SK-MEL-5 (cell line): ENCODE results near the gene IL1RL1. TPM values are rescaled to one million over a fixed set of nuclear protein-coding genes. Genes with fewer than 3 reads are reported as not detected.
A peak's percentile ranks its signal among the peaks of the same experiment; 100 is the strongest.

ENCODE experiments used
- DNase-seq: peaks from one replicate; pipeline ENCODE4 v3.0.0-alpha.2; 2016; ENCODE audit warnings: low read depth, low spot score
- in situ Hi-C: cut with HindIII; loops from 2 replicates; pipeline ENCODE4 v1.10.0; 2016; ENCODE audit warnings: low sequenced_read_pairs, high pct_unique_total_duplicates, low pct_unique_long_range_greater_than_20kb
- polyA plus RNA-seq, 2 experiments: library from polyadenylated mRNA; depleted of rRNA; stranded (reverse); fragments of >200 nt; gene quantifications; 2 replicates each; pipeline ENCODE4 v1.2.3, GENCODE V29; 2015
- total RNA-seq: library from RNA; depleted of rRNA; stranded (reverse); fragments of >200 nt; shearing (Covaris generic); gene quantifications from 2 replicates; pipeline ENCODE4 v1.2.3, GENCODE V29; 2014; rRNA removed

Gene IL1RL1
- total RNA-seq, result not detected in 2 replicates
- polyA plus RNA-seq (2015; cell fraction: cytosol; rRNA removed), result not detected in 2 replicates
- not detected in 2 replicates for polyA plus RNA-seq (2015; cell fraction: nucleus; rRNA removed)

GRCh38 chr2:102310964-102311640 is at the start of gene IL1RL1:
IL1RL1 (plus strand) TSS chr2:102311563; CDS start chr2:102338265, 26,702 bp downstream.
- no peak for DNase-seq
- in situ Hi-C loops, result no loop called here

DNA sequence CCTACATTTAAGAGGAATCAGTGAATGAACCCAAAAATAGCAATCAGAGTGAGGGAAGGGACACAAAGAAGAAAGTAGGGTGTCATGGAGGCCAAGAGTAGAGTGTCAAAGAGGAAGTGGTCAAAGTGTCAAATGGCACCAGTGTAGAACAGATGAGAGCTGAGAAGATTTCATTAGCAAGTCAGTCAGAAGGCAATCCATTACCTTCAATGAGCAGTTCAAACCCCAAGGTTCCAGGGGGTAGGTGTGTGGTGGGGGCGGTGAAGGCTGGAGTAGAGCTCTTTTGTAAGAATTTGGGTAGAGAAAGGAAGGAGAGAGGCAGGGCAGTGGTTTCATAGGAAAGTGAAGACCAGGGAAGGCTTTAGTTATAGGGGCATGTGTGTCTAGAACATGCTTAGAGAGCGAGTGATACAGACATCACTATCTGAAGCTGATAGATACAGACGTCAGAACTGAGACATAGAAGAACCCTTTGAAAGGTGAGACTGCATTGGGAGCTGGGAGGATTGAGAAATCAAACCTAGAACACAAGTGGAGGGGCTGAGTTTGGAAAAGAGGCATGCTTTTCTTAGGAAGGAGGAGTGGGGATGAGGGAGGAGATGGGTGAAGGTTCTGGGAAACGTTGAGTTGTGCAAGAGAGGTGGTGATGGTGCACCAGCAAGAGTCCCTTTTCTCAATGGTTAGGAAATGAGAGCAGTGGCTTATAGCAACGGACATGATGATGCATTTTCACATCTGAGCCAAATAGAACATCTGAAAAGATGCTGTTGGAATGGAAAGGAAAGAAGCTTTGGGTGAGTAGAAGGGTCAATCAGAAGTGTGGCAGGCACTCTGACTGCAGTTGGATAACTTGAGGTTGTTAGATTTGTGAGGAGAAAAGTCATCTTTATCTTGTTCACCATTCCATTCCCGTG is 48.9 kb upstream of the IL1RL1 start:
- in situ Hi-C loops, result no loop called here

GRCh38 chr2:102264952-102265351 is 46.4 kb upstream of the IL1RL1 start:
- in situ Hi-C loops, result no loop called here
- no peak for DNase-seq

More for the DNA sequence above, 48.9 kb upstream of the IL1RL1 start:
- DNase-seq, result no peak

- DNase-seq, result no peak
- in situ Hi-C loops, result no loop called here
Measured at GRCh38 chr2:102266204-102266603, 45.2 kb upstream of the IL1RL1 start.

DNA sequence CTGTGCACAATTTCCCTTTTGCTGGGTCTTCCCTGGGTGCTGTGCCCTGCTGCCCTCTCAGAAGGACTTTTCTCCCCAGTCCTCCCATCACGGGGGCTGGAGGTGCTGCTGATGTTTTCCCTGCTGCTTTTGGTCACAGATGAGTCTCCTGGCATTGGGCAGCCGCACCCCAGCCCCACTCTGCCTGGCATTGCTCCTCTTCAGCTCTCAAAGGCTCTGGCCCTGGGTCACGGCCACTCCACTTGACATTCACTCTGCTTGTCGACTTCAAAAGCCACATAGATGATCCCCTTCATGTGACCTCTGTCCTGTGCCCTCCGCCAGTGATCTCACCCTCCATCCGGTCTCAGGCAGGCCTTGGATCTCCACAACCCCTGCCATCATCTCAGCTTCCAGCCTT is 43.6 kb upstream of the IL1RL1 start:
- in situ Hi-C loops, result no loop called here
- DNase-seq, result no peak

DNA sequence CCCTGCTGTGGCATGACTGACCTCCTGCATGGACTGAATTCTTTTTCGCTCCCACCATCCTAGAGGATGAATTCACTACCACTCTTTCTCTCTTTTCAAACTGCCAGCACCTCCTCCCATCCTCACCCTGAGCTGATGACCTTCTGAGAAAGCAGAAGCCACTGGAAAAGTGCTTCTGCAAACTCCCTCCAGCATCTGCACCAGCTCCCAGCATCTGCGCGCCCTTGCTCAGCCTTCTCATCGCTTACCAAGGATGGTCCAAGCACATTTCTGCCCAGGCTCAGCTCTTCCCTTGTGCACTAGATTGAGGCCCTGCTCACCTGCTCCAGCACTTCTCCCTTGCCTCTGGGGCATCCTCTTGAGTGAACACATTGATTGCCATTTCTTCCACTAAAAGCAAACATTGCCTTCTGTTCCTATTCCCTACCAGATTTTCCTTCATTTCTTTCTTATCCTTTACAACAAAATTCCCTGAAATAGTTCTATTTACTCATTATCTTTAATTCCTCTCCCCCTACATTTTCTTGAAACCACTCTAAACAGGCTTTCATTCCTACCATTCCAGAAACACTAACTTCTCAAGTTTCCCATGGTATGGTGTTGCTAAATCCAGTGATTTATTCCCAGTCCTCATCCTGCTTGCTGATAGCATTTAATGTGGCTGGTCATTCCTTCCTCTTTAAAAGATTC is 42.7 kb upstream of the IL1RL1 start:
- no peak for DNase-seq
- in situ Hi-C loops, result no loop called here

DNA sequence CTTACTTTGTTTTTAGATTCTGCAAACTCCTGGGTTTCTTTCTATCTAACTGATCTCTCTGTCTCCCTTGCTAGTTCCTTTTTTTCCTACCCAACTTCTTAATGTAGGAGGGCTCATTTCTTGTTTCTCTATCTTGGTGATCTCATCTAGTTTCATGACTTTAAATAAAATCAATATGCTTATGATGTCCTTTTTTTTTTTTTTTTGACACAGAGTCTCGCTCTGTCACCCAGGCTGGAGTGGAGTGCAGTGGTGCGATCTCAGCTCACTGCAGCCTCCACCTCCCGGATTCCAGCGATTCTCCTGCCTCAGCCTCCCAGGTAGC is 42.2 kb upstream of the IL1RL1 start:
- in situ Hi-C loops, result no loop called here
- no peak for DNase-seq

- in situ Hi-C loops, result no loop called here
Measured at GRCh38 chr2:102271844-102272243, 39.5 kb upstream of the IL1RL1 start.

DNA sequence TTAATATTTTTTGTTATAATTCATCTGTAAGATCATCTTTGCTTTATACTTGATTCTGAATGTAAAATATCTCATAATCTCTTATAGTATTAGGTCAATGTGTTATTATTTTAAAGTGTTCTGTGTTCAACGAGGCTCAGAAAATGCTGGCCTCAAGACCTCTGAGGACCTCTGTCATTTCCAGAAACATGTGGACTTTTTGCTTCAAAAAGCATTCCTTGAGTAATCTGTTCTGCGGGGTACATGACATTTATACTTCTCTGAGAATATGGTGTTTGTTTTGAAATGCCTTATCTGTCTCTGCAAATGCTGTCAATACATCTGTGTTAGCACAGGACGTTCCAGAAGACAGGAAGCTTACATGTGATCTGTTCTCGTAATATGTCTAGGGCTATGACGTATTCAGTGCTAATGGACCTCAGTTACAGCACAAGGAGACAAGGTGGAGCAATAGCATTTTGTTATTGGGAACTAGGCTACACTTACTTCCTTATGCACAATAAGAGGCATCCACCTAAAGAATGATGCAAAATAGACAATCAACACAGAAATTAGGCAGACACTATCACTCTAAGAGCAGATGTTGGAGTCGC is 37.6 kb upstream of the IL1RL1 start:
- DNase-seq, result peak; percentile 56
- in situ Hi-C loops, result no loop called here

More at GRCh38 chr2:102271844-102272243, 39.5 kb upstream of the IL1RL1 start:
- DNase-seq, result peak; percentile 13

GRCh38 chr2:102276549-102277201 is 34.7 kb upstream of the IL1RL1 start:
- in situ Hi-C loops, result no loop called here
- DNase-seq, result no peak

GRCh38 chr2:102277202-102277700 is 34.1 kb upstream of the IL1RL1 start:
- DNase-seq, result no peak
- in situ Hi-C loops, result no loop called here

GRCh38 chr2:102278720-102279390 is 32.5 kb upstream of the IL1RL1 start:
- in situ Hi-C loops, result no loop called here
- no peak for DNase-seq

- DNase-seq, result no peak
- in situ Hi-C loops, result no loop called here
Measured at GRCh38 chr2:102279391-102279735, 32.0 kb upstream of the IL1RL1 start.

DNA sequence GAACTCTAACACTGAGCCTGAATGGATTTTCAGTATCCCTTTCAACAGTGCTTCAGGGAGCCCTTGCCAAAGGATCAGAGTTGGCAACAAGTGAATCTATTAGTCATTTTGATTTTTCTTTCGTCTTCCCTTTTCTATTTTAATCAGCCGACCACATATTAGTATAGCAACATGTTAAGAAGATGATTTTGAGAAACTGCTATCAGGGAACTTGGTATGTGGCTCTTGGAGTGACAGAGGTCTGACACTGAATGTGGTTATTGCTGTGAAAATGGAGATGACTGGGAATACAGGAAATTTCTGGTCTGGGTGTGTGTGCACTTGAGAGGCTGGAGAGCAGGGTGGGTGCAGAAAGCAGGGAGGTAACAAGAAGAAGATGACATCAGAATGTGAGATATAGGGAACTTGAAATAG is 28.7 kb upstream of the IL1RL1 start:
- in situ Hi-C loops, result no loop called here

DNA sequence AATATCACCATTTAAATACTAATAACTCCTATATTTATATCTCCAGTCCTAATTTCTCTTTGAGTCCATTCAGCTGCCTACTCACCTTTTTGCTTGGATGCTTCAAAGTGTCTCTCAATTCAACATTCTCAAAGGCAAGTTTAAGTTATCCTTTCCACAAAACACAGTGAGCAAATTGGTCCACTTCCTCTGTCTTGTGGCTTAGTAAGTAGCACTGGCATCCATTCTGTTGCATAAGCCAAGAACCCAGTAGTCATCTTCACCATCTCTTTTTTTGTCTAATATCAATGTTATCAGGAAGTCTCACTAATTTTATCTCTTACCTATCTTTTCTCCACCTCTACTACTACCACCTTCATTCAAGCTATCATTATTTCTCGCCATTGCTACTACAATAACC is 27.4 kb upstream of the IL1RL1 start:
- DNase-seq, result no peak
- in situ Hi-C loops, result no loop called here

More for the DNA sequence above, 28.7 kb upstream of the IL1RL1 start:
- DNase-seq, result no peak

GRCh38 chr2:102284611-102285010 is 26.8 kb upstream of the IL1RL1 start:
- in situ Hi-C loops, result no loop called here
- DNase-seq, result no peak

GRCh38 chr2:102285368-102285767 is 26.0 kb upstream of the IL1RL1 start:
- in situ Hi-C loops, result no loop called here

More at GRCh38 chr2:102285368-102285767, 26.0 kb upstream of the IL1RL1 start:
- no peak for DNase-seq
